IMR-90 (cell line): Measurements from ENCODE around the gene RNU6-1. TPM values are rescaled to one million over a fixed set of nuclear protein-coding genes. Genes with fewer than 3 reads are reported as not detected.
A peak's percentile ranks its signal among the peaks of the same experiment; 100 is the strongest.

Experiments
- ATAC-seq: fragments of 200-7000 bp; cut with Tn5 transposase; 2 replicates; pipeline ENCODE4 v1.9.1; 2020; ENCODE audit warnings: low read depth, mild to moderate bottlenecking, moderate library complexity
- BruUV-seq: library from RNA; stranded (reverse); fragments of 400-500 nt; replicated peaks from 2 replicates; lab custom pipeline; 2021; lab: Mats Ljungman, UMichigan
- CTCF ChIA-PET: fragments of 300-600 bp; formaldehyde crosslinking; extraction: SDS; loops from one replicate; lab custom pipeline; 2021; ENCODE audit warnings: antibody characterized with exemption; lab: Yijun Ruan, JAX
- POLR2A ChIA-PET: fragments of 300-600 bp; sonication (Branson Sonifier 250); formaldehyde crosslinking; loops from one replicate; lab custom pipeline; 2022; ENCODE audit warnings: antibody characterized with exemption; ENCODE audit not compliant: unreplicated experiment; lab: Charles Lee
- DNase-seq: peaks from one replicate; pipeline ENCODE4 v3.0.0; 2013
- H2AFZ ChIP-seq: replicated peaks from 2 replicates; pipeline ENCODE3; 2013; ENCODE audit warnings: low read length, mild to moderate bottlenecking; ENCODE audit not compliant: poor library complexity
- H2AK5ac ChIP-seq: 2 replicates; pipeline ENCODE4 v1.6.1; 2013; ENCODE audit warnings: low read depth, low read length, inconsistent platforms
- H2AK9ac ChIP-seq: replicated peaks from 2 replicates; pipeline ENCODE3; 2013; ENCODE audit warnings: mild to moderate bottlenecking, low read depth, low read length, moderate library complexity; ENCODE audit not compliant: poor library complexity
- H2BK120ac ChIP-seq: 2 replicates; pipeline ENCODE4 v1.6.1; 2013; ENCODE audit warnings: low read depth, low read length, inconsistent platforms
- H2BK15ac ChIP-seq: 3 replicates; pipeline ENCODE4 v1.6.1; 2013; ENCODE audit warnings: low read depth, low read length, inconsistent platforms
- H2BK20ac ChIP-seq: 2 replicates; pipeline ENCODE4 v1.6.1; 2013; ENCODE audit warnings: low read depth, mild to moderate bottlenecking, inconsistent platforms, low read length, moderate library complexity
- H2BK5ac ChIP-seq: 2 replicates; pipeline ENCODE4 v1.6.1; 2013; ENCODE audit warnings: mild to moderate bottlenecking, low read depth, low read length, inconsistent platforms; ENCODE audit not compliant: poor library complexity, severe bottlenecking
- H3K14ac ChIP-seq: replicated peaks from 2 replicates; pipeline ENCODE4 v1.6.1; 2013; ENCODE audit warnings: low read depth, low read length, inconsistent platforms
- H3K18ac ChIP-seq: 2 replicates; pipeline ENCODE4 v1.6.1; 2013; ENCODE audit warnings: low read depth, low read length, control low read depth
- H3K23ac ChIP-seq: 2 replicates; pipeline ENCODE4 v1.6.1; 2013; ENCODE audit warnings: low read depth, low read length, inconsistent platforms
- H3K27ac ChIP-seq: 2 replicates; pipeline ENCODE4 v1.5.1; 2013; ENCODE audit warnings: mild to moderate bottlenecking, control low read depth, low read length; ENCODE audit not compliant: insufficient read depth
- H3K27me3 ChIP-seq: 2 replicates; pipeline ENCODE4 v1.6.1; 2013; ENCODE audit warnings: low read length; ENCODE audit not compliant: control insufficient read depth, insufficient read depth
- H3K36me3 ChIP-seq: 2 replicates; pipeline ENCODE4 v1.6.1; 2013; ENCODE audit warnings: low read length, mixed read lengths; ENCODE audit not compliant: control insufficient read depth, insufficient read depth
- H3K4ac ChIP-seq: 2 replicates; pipeline ENCODE4 v1.6.1; 2013; ENCODE audit warnings: low read depth, low read length, inconsistent platforms
- H3K4me1 ChIP-seq: 2 replicates; pipeline ENCODE4 v1.6.1; 2013; ENCODE audit warnings: low read length, mixed read lengths; ENCODE audit not compliant: control insufficient read depth, insufficient read depth
- H3K4me2 ChIP-seq: 2 replicates; pipeline ENCODE4 v1.6.1; 2013; ENCODE audit warnings: low read depth, mild to moderate bottlenecking, control low read depth, low read length, moderate library complexity
- H3K4me3 ChIP-seq: 2 replicates; pipeline ENCODE4 v1.5.1; 2013; ENCODE audit warnings: low read depth, mild to moderate bottlenecking, control low read depth, low read length, moderate library complexity; ENCODE audit not compliant: insufficient read depth
- H3K56ac ChIP-seq: 2 replicates; pipeline ENCODE4 v1.6.1; 2013; ENCODE audit warnings: low read length, inconsistent platforms; ENCODE audit not compliant: insufficient read depth; ENCODE audit errors: extremely low read depth
- H3K79me1 ChIP-seq, 2 experiments: 2 replicates each; pipeline ENCODE4 v1.6.1; 2013; ENCODE audit warnings: low read length in 2 of 2, inconsistent platforms in 1 of 2, low read depth in 1 of 2
- H3K9ac ChIP-seq: 2 replicates; pipeline ENCODE4 v1.6.1; 2013; ENCODE audit warnings: low read depth, low read length, control low read depth
- H3K9me1 ChIP-seq: 2 replicates; pipeline ENCODE4 v1.6.1; 2013; ENCODE audit warnings: low read length, inconsistent platforms; ENCODE audit not compliant: insufficient read depth
- H3K9me3 ChIP-seq: 2 replicates; pipeline ENCODE4 v1.6.1; 2013; ENCODE audit warnings: low read length; ENCODE audit not compliant: control insufficient read depth, insufficient read depth
- H4K20me1 ChIP-seq: 2 replicates; pipeline ENCODE4 v1.6.1; 2013; ENCODE audit warnings: low read length, inconsistent platforms; ENCODE audit not compliant: insufficient read depth
- H4K5ac ChIP-seq: 2 replicates; pipeline ENCODE4 v1.6.1; 2013; ENCODE audit warnings: mild to moderate bottlenecking, low read depth, low read length, control low read depth
- H4K8ac ChIP-seq, 2 experiments: 2 replicates each; pipeline ENCODE4 v1.6.1; 2013; ENCODE audit warnings: low read depth in 2 of 2, low read length in 2 of 2, control low read depth in 1 of 2, inconsistent platforms in 1 of 2
- H4K91ac ChIP-seq: 2 replicates; pipeline ENCODE4 v1.6.1; 2013; ENCODE audit warnings: low read depth, low read length, inconsistent platforms; ENCODE audit not compliant: insufficient read depth
- BHLHE40 ChIP-seq: fragments of 150-350 bp; IDR thresholded peaks from 2 replicates; pipeline ENCODE4 v1.6.1; 2016; ENCODE audit warnings: mild to moderate bottlenecking, low read depth, low read length
- CEBPB ChIP-seq: IDR thresholded peaks from 2 replicates; pipeline ENCODE4 v1.6.1; 2012; ENCODE audit warnings: low read depth, low read length, improper control_type of control experiment
- CHD1 ChIP-seq: IDR thresholded peaks from 2 replicates; pipeline ENCODE4 v1.6.1; 2012; ENCODE audit warnings: low read depth, low read length, improper control_type of control experiment
- FOS ChIP-seq: fragments of 150-350 bp; IDR thresholded peaks from 2 replicates; pipeline ENCODE4 v1.6.1; 2016; ENCODE audit warnings: low read depth, low read length
- MAFK ChIP-seq: IDR thresholded peaks from 2 replicates; pipeline ENCODE4 v1.6.1; 2012; ENCODE audit warnings: low read depth, low read length, improper control_type of control experiment
- MAZ ChIP-seq: IDR thresholded peaks from 2 replicates; pipeline ENCODE4 v1.6.1; 2012; ENCODE audit warnings: low read depth, mild to moderate bottlenecking, low read length, improper control_type of control experiment, moderate library complexity, borderline replicate concordance
- MXI1 ChIP-seq: IDR thresholded peaks from 2 replicates; pipeline ENCODE4 v1.6.1; 2012; ENCODE audit warnings: low read depth, mild to moderate bottlenecking, low read length, moderate library complexity, borderline replicate concordance
- NFE2L2 ChIP-seq: fragments of 150-350 bp; IDR thresholded peaks from 2 replicates; pipeline ENCODE4 v1.6.1; 2016; ENCODE audit warnings: low read depth, mild to moderate bottlenecking, low read length
- POLR2A ChIP-seq: IDR thresholded peaks from 2 replicates; pipeline ENCODE4 v1.6.1; 2012; ENCODE audit warnings: mild to moderate bottlenecking, low read depth, low read length
- RAD21 ChIP-seq: IDR thresholded peaks from 2 replicates; pipeline ENCODE4 v1.6.1; 2012; ENCODE audit warnings: low read length, improper control_type of control experiment
- RCOR1 ChIP-seq: IDR thresholded peaks from 2 replicates; pipeline ENCODE4 v1.6.1; 2012; ENCODE audit warnings: mild to moderate bottlenecking, low read length, improper control_type of control experiment; ENCODE audit not compliant: insufficient replicate concordance
- RFX5 ChIP-seq: IDR thresholded peaks from 2 replicates; pipeline ENCODE4 v1.8.0; 2012; ENCODE audit warnings: low read depth, mild to moderate bottlenecking, low read length, moderate library complexity
- SMC3 ChIP-seq: fragments of 150-350 bp; IDR thresholded peaks from 2 replicates; pipeline ENCODE4 v1.6.1; 2016; ENCODE audit warnings: low read depth, mild to moderate bottlenecking, antibody characterized with exemption, low read length, moderate library complexity
- WGBS, 2 experiments: methylation state at CpG; one replicate each; pipeline versions ENCODE4 v1.1.5 to v1.1.7; 2013; ENCODE audit warnings: missing lambda C conversion rate in 2 of 2; ENCODE audit not compliant: insufficient read length in 1 of 2; ENCODE audit errors: extremely low coverage in 2 of 2; 5-methylcytosine and 5-hydroxymethylcytosine counted together
- dilution Hi-C: fragments of 300-500 bp; cut with HindIII; formaldehyde crosslinking; loops from one replicate; pipeline ENCODE4 v1.14.3; 2018; ENCODE audit warnings: low sequenced_read_pairs; ENCODE audit not compliant: unreplicated experiment
- in situ Hi-C: fragments of 300-500 bp; cut with MboI; formaldehyde crosslinking; loops from 3 replicates; pipeline ENCODE4 v1.14.3; 2019; ENCODE audit warnings: low sequenced_read_pairs, inconsistent platforms, mixed read lengths
- intact Hi-C: fragments of 100-400 bp; cut with micrococcal nuclease; formaldehyde crosslinking; loops from 2 replicates; pipeline ENCODE4 v1.10.0; 2022
- polyA plus RNA-seq, 3 experiments: library from polyadenylated mRNA; depleted of rRNA; stranded (reverse); fragments of >200 nt; gene quantifications; 2 replicates each; pipeline ENCODE4 v1.2.3, GENCODE V29; 2012; ENCODE audit warnings: low replicate concordance in 1 of 3
- total RNA-seq: library from RNA; depleted of rRNA; stranded (reverse); fragments of >200 nt; gene quantifications from 2 replicates; pipeline ENCODE4 v1.2.3, GENCODE V29; 2012
- TF ChIP-seq, protein P1 (sequence below): conservative IDR thresholded peaks from 2 replicates; pipeline ENCODE4 v1.5.1; 2012; ENCODE audit warnings: mild to moderate bottlenecking, low read depth, low read length, improper control_type of control experiment
- TF ChIP-seq, protein P2 (sequence below): fragments of 150-350 bp; IDR thresholded peaks from 2 replicates; pipeline ENCODE4 v1.6.1; 2016; ENCODE audit warnings: low read depth, mild to moderate bottlenecking, low read length, moderate library complexity, borderline replicate concordance
- TF ChIP-seq, protein P3 (sequence below): fragments of 150-350 bp; IDR thresholded peaks from 2 replicates; pipeline ENCODE4 v1.6.1; 2017; ENCODE audit warnings: mild to moderate bottlenecking, antibody characterized with exemption, low read length, low read depth

RNU6-1 gene
- total and polyA plus RNA-seq, 2 of the 4 experiments (the other 2 are of a cell fraction): not detected

DNA sequence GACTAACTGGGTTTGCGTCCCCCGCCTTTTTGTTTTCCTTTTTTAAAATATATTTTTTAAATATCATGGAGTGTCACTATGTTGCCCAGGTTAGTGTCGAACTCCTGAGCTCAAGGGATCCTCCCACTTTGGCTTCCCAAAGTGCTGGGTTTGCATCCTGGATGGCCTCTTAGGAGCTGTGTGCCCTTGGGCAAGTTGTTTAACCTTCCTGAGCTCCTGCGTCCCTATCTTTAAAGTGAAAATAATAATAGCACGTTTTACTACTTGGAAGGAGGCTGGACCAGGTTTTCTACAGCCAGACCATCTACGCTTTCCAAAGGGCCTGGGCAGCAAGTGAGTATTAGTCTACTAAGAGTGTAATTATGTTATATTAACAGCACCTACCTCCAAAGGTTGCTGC, 44.2 kb upstream of the RNU6-1 start:
- Histone ChIP-seq H3K9ac (no peak overlapping the region; the same call in 1 of the 2 replicates), H3K4me2 (no peak overlapping the region; the same call in 1 of the 2 replicates), H3K4me1 (0 out of 2 replicates have a peak, but pooled peaks cover 2% of the 10 kb centered on the region), H4K91ac (no peak overlapping the region), H3K4ac (peak overlapping the region; percentile 16; the same call in 1 of the 2 replicates), H2AK9ac (no peak overlapping the region), H2AK5ac (no peak overlapping the region), H2BK5ac (no peak overlapping the region), H4K20me1 (no peaks in the 10 kb centered on the region), H3K14ac (peak overlapping the region; percentile 38; the same call in 1 of the 2 replicates), H3K9me1 (no peaks in the 10 kb centered on the region), H3K36me3 (no peaks in the 10 kb centered on the region), H2BK20ac (no peak overlapping the region), H4K8ac (peak overlapping the region; percentile 65 to 68), H3K18ac (no peak overlapping the region), H3K27ac (no peak overlapping the region), H4K5ac (no peak overlapping the region), H3K79me1 (no peaks in the 10 kb centered on the region), H2BK120ac (no peak overlapping the region), H3K56ac (no peak overlapping the region), H2BK15ac (no peak overlapping the region), H3K23ac (peak overlapping the region; percentile 28; the same call in 1 of the 2 replicates), H2AFZ (peak overlapping the region; percentile 85), H3K4me3 (no peak overlapping the region), H3K27me3 (peaks cover 12% of the 10 kb centered on the region), H3K9me3 (peaks cover 2% of the 10 kb centered on the region; the same call in 1 of the 2 replicates)
- ChIA-PET POLR2A (no interaction called here), CTCF (no interaction called here)
- TF ChIP-seq, protein P1, sequence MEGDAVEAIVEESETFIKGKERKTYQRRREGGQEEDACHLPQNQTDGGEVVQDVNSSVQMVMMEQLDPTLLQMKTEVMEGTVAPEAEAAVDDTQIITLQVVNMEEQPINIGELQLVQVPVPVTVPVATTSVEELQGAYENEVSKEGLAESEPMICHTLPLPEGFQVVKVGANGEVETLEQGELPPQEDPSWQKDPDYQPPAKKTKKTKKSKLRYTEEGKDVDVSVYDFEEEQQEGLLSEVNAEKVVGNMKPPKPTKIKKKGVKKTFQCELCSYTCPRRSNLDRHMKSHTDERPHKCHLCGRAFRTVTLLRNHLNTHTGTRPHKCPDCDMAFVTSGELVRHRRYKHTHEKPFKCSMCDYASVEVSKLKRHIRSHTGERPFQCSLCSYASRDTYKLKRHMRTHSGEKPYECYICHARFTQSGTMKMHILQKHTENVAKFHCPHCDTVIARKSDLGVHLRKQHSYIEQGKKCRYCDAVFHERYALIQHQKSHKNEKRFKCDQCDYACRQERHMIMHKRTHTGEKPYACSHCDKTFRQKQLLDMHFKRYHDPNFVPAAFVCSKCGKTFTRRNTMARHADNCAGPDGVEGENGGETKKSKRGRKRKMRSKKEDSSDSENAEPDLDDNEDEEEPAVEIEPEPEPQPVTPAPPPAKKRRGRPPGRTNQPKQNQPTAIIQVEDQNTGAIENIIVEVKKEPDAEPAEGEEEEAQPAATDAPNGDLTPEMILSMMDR: no peak
- TF ChIP-seq MAFK (no peak), RAD21 (no peak), CHD1 (no peak), BHLHE40 (no peak), MXI1 (no peak), NFE2L2 (no peak), FOS (no peak), CEBPB (no peak), RCOR1 (no peak), RFX5 (no peak), MAZ (no peak), POLR2A (no peak), SMC3 (no peak)
- TF ChIP-seq, protein P2, sequence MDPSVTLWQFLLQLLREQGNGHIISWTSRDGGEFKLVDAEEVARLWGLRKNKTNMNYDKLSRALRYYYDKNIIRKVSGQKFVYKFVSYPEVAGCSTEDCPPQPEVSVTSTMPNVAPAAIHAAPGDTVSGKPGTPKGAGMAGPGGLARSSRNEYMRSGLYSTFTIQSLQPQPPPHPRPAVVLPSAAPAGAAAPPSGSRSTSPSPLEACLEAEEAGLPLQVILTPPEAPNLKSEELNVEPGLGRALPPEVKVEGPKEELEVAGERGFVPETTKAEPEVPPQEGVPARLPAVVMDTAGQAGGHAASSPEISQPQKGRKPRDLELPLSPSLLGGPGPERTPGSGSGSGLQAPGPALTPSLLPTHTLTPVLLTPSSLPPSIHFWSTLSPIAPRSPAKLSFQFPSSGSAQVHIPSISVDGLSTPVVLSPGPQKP: no peak
- TF ChIP-seq, protein P3, sequence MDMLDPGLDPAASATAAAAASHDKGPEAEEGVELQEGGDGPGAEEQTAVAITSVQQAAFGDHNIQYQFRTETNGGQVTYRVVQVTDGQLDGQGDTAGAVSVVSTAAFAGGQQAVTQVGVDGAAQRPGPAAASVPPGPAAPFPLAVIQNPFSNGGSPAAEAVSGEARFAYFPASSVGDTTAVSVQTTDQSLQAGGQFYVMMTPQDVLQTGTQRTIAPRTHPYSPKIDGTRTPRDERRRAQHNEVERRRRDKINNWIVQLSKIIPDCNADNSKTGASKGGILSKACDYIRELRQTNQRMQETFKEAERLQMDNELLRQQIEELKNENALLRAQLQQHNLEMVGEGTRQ: no peak
- BruUV-seq: no TSS peak
- in situ Hi-C loops (no loop called here), dilution Hi-C loops (no loop called here), intact Hi-C loops (no loop called here)
- no peak for DNase-seq
- no CpG with 5 or more reads among the region's 6 CpGs for WGBS, 2 experiments
- ATAC-seq: no peak
